ENCODE measurements around the gene DMRTB1. TPM values are rescaled to one million over a fixed set of nuclear protein-coding genes. Genes with fewer than 3 reads are reported as not detected.

DMRTB1 gene
- total and polyA plus RNA-seq, 2 of the 4 experiments (the other 2 are of a cell fraction), result not detected

GRCh38 chr1:53470584-53470983 is 11.4 kb downstream of the DMRTB1 start:
- Histone ChIP-seq H3K4ac (ENCODE audit: low read depth, low read length) (no peak overlapping the region), H3K23ac (ENCODE audit: low read depth, low read length) (no peak overlapping the region), H3K14ac (replicated peaks; ENCODE audit: low read depth, low read length) (no peak overlapping the region), H3K36me3 (ENCODE audit: control insufficient read depth, insufficient read depth, low read length) (no peaks in the 10 kb centered on the region), H4K5ac (ENCODE audit: low read depth, low read length) (no peak overlapping the region), H2BK20ac (ENCODE audit: low read depth, low read length) (no peak overlapping the region), H2AFZ (replicated peaks; ENCODE audit: low read length, poor library complexity) (peak overlapping the region; percentile 9), H2AK5ac (ENCODE audit: low read depth, low read length) (no peak overlapping the region), H3K9me1 (ENCODE audit: insufficient read depth, low read length) (peaks cover 7% of the 10 kb centered on the region; the same call in 1 of the 2 replicates), H3K79me1 (ENCODE audit: low read depth in 1 of 2, low read length in 2 of 2) (no peaks in the 10 kb centered on the region), H2BK5ac (ENCODE audit: low read depth, low read length, poor library complexity, severe bottlenecking) (no peak overlapping the region), H3K9ac (ENCODE audit: low read depth, low read length) (no peak overlapping the region), H3K56ac (ENCODE audit: extremely low read depth, insufficient read depth, low read length) (no peak overlapping the region), H3K4me2 (ENCODE audit: low read depth, low read length) (peak overlapping the region; percentile 39; the same call in 1 of the 2 replicates), H2BK15ac (ENCODE audit: low read depth, low read length) (no peak overlapping the region), H4K91ac (ENCODE audit: insufficient read depth, low read depth, low read length) (no peak overlapping the region), H3K4me3 (ENCODE audit: insufficient read depth, low read depth, low read length) (no peak overlapping the region), H2AK9ac (replicated peaks; ENCODE audit: low read depth, low read length, poor library complexity) (no peak overlapping the region), H4K8ac (ENCODE audit: low read depth in 2 of 2, low read length in 2 of 2) (no peak overlapping the region), H3K27me3 (ENCODE audit: control insufficient read depth, insufficient read depth, low read length) (peaks cover 11% of the 10 kb centered on the region), H3K27ac (ENCODE audit: insufficient read depth, low read length) (no peak overlapping the region), H3K9me3 (ENCODE audit: control insufficient read depth, insufficient read depth, low read length) (no peaks in the 10 kb centered on the region), H4K20me1 (ENCODE audit: insufficient read depth, low read length) (no peaks in the 10 kb centered on the region), H2BK120ac (ENCODE audit: low read depth, low read length) (no peak overlapping the region), H3K18ac (ENCODE audit: low read depth, low read length) (no peak overlapping the region), H3K4me1 (ENCODE audit: control insufficient read depth, insufficient read depth, low read length) (no peaks in the 10 kb centered on the region)
- POLR2A ChIA-PET (ENCODE audit: unreplicated experiment), result no interaction called here
- no peak for TF ChIP-seq CTCF (conservative IDR thresholded peaks at IDR 0.05; ENCODE audit: low read depth, low read length)
- no peak for TF ChIP-seq RFX5 (IDR thresholded peaks at IDR 0.05; ENCODE audit: low read depth, low read length)
- in situ Hi-C loops (cut with MboI; ENCODE audit: low sequenced_read_pairs), result loop anchor here (5.0 kb wide), 1 partner anchor 193 kb away; no protein-coding TSS in a partner anchor
- intact Hi-C loops (cut with micrococcal nuclease), result loop anchor here (2.0 to 5.0 kb wide), 3 partner anchors 78 to 357 kb away; no protein-coding TSS in a partner anchor
- dilution Hi-C loops (cut with HindIII; ENCODE audit: low sequenced_read_pairs, unreplicated experiment), result no loop called here
- ATAC-seq (ENCODE audit: low read depth) (no peak), DNase-seq (no peak)
- CTCF ChIA-PET, result interaction anchor here (0.6 kb wide), 1 partner anchor 12 kb away, joined by 3 read pairs; no protein-coding TSS in a partner anchor
- no TSS peak for BruUV-seq (replicated peaks)
- WGBS, 2 experiments (ENCODE audit: extremely low coverage in 2 of 2, insufficient read length in 1 of 2), result 81% methylated on average over 14 of the region's 19 CpGs; no CpG with 5 or more reads in 1 of the 2 experiments
